ENCODE data around the gene PLEKHG3. TPM values are rescaled to one million over a fixed set of nuclear protein-coding genes. Genes with fewer than 3 reads are reported as not detected.

The PLEKHG3 gene
- total RNA-seq, 4 donors from 2014 or later, result 58.1 to 273 (median 94.7) TPM

- peak overlapping the region; percentile 91 to 97 (median 94) for H3K27ac ChIP-seq
- WGBS, 2 donors (ENCODE audit: low coverage in 1 of 2), result 46 to 51% methylated on average over 10 to 25 of the region's 25 CpGs
- in situ Hi-C loops (cut with MboI; ENCODE audit: low pct_ligation_motif_present in 1 of 4, low pct_unique_long_range_greater_than_20kb in 1 of 4, low sequenced_read_pairs in 3 of 4), result no loop called here
- H3K36me3 ChIP-seq, result no peaks in the 10 kb centered on the region
- H3K4me3 ChIP-seq, result peak overlapping the region in 3 of 4 donors; percentile 75 to 92 (median 78)
- DNase-seq, result peak; percentile 81
- H3K27me3 ChIP-seq, result no peaks in the 10 kb centered on the region
- no peaks in the 10 kb centered on the region for H3K9me3 ChIP-seq
- TF ChIP-seq POLR2A (IDR thresholded peaks at IDR 0.05) (peak; percentile 72), POLR2AphosphoS5 (IDR thresholded peaks at IDR 0.05) (peak in 2 of 3 donors; percentile 49 to 59), CTCF (IDR thresholded peaks at IDR 0.05) (no peak), EP300 (IDR thresholded peaks at IDR 0.05; ENCODE audit: low read depth) (no peak)
- intact Hi-C loops (cut with DNase I; ENCODE audit: low total_unique reads), result no loop called here
- H3K4me1 ChIP-seq, result peaks cover 20 to 68% (median 60%) of the 10 kb centered on the region in 4 donors
Observed at GRCh38 chr14:64702493-64703394, 1.5 kb upstream of the PLEKHG3 start.

- peak overlapping the region; percentile 91 to 97 (median 94) for H3K27ac ChIP-seq
- WGBS, 2 donors (ENCODE audit: low coverage in 1 of 2), result 15 to 19% methylated on average over 5 to 26 of the region's 26 CpGs
- no peaks in the 10 kb centered on the region for H3K9me3 ChIP-seq
- peaks cover 22 to 68% (median 61%) of the 10 kb centered on the region in 4 donors for H3K4me1 ChIP-seq
- H3K4me3 ChIP-seq, result peak overlapping the region; percentile 75 to 98 (median 85)
- intact Hi-C loops (cut with DNase I; ENCODE audit: low total_unique reads) (no loop called here), in situ Hi-C loops (cut with MboI; ENCODE audit: low pct_ligation_motif_present in 1 of 4, low pct_unique_long_range_greater_than_20kb in 1 of 4, low sequenced_read_pairs in 3 of 4) (no loop called here)
- H3K36me3 ChIP-seq, result no peaks in the 10 kb centered on the region
- no peaks in the 10 kb centered on the region for H3K27me3 ChIP-seq
- TF ChIP-seq POLR2A (IDR thresholded peaks at IDR 0.05), result no peak
- no peak for TF ChIP-seq CTCF (IDR thresholded peaks at IDR 0.05)
- DNase-seq, result no peak
Observed at GRCh38 chr14:64703395-64704142, 655 bp upstream of the PLEKHG3 start.

- no peaks in the 10 kb centered on the region for H3K27me3 ChIP-seq
- no peaks in the 10 kb centered on the region for H3K36me3 ChIP-seq
- TF ChIP-seq POLR2A (IDR thresholded peaks at IDR 0.05), result no peak
- no peak for TF ChIP-seq CTCF (IDR thresholded peaks at IDR 0.05)
- TF ChIP-seq EP300 (IDR thresholded peaks at IDR 0.05; ENCODE audit: low read depth), result no peak
- H3K4me1 ChIP-seq, result peaks cover 22 to 70% (median 58%) of the 10 kb centered on the region in 4 donors
- intact Hi-C loops (cut with DNase I; ENCODE audit: low total_unique reads) (no loop called here), in situ Hi-C loops (cut with MboI; ENCODE audit: low pct_ligation_motif_present in 1 of 4, low pct_unique_long_range_greater_than_20kb in 1 of 4, low sequenced_read_pairs in 3 of 4) (no loop called here)
- peak; percentile 50 for DNase-seq
- H3K4me3 ChIP-seq, result peak overlapping the region; percentile 75 to 98 (median 85)
- 4% methylated on average over 40 of the region's 51 CpGs; no CpG with 5 or more reads in 1 of the 2 donors for WGBS, 2 donors (ENCODE audit: low coverage in 1 of 2)
- no peaks in the 10 kb centered on the region for H3K9me3 ChIP-seq
- H3K27ac ChIP-seq, result peak overlapping the region; percentile 91 to 97 (median 94)
Observed at GRCh38 chr14:64704743-64705380, 638 bp downstream of the PLEKHG3 start.
